Neural cell (in vitro differentiated cells): ENCODE measurements around the gene RAB40C. TPM values are rescaled to one million over a fixed set of nuclear protein-coding genes. Genes with fewer than 3 reads are reported as not detected.

ENCODE experiments used
- H2AFZ ChIP-seq: fragments of 200-600, 300-800 bp; sonication (generic), shearing (Covaris generic); 2 replicates; pipeline ENCODE4 v1.6.0; 2014; ENCODE audit warnings: low read depth, mild to moderate bottlenecking, antibody characterized with exemption, low read length, moderate library complexity
- H3F3A ChIP-seq: fragments of 200-600 bp; shearing (Covaris generic); 2 replicates; pipeline ENCODE4 v1.6.1; 2016; ENCODE audit warnings: mild to moderate bottlenecking, moderate library complexity, mixed read lengths, antibody characterized with exemption, low read length; ENCODE audit not compliant: insufficient read depth, poor library complexity, severe bottlenecking
- H3K27ac ChIP-seq: fragments of 200-600, 300-800 bp; sonication (generic), shearing (Covaris generic); 2 replicates; pipeline ENCODE4 v1.5.1; 2014; ENCODE audit warnings: mild to moderate bottlenecking, low read length, moderate library complexity
- H3K27me3 ChIP-seq: fragments of 300-800, 200-600 bp; sonication (generic), shearing (Covaris generic); 2 replicates; pipeline ENCODE4 v1.6.0; 2014; ENCODE audit warnings: mild to moderate bottlenecking, low read depth, low read length, moderate library complexity; ENCODE audit not compliant: insufficient read depth
- H3K36me3 ChIP-seq: fragments of 300-800, 200-600 bp; sonication (generic), shearing (Covaris generic); 2 replicates; pipeline ENCODE4 v1.5.1; 2014; ENCODE audit warnings: mild to moderate bottlenecking, antibody characterized with exemption, low read length, moderate library complexity; ENCODE audit not compliant: insufficient read depth
- H3K4me2 ChIP-seq: fragments of 300-800, 200-600 bp; sonication (generic), shearing (Covaris generic); 2 replicates; pipeline ENCODE4 v1.6.0; 2014; ENCODE audit warnings: mild to moderate bottlenecking, low read length
- H3K4me3 ChIP-seq: fragments of 300-800, 200-600 bp; sonication (generic), shearing (Covaris generic); 2 replicates; pipeline ENCODE4 v1.5.1; 2014; ENCODE audit warnings: mild to moderate bottlenecking, low read length, moderate library complexity
- H3K79me2 ChIP-seq: fragments of 200-600 bp; shearing (Covaris generic); replicated peaks from 2 replicates; pipeline ENCODE4 v1.6.0; 2014; ENCODE audit warnings: mild to moderate bottlenecking, low read length, moderate library complexity; ENCODE audit not compliant: insufficient read depth
- H3K9ac ChIP-seq: fragments of 300-800, 200-600 bp; sonication (generic), shearing (Covaris generic); 2 replicates; pipeline ENCODE4 v1.6.1; 2016; ENCODE audit warnings: mild to moderate bottlenecking, low read length, mixed read lengths
- H3K9me2 ChIP-seq: fragments of 200-600 bp; shearing (Covaris generic); 2 replicates; pipeline ENCODE4 v1.6.1; 2016; ENCODE audit warnings: mild to moderate bottlenecking, low read length, mixed read lengths; ENCODE audit not compliant: insufficient read depth
- H3K9me3 ChIP-seq: fragments of 200-600, 300-800 bp; sonication (generic), shearing (Covaris generic); 2 replicates; pipeline ENCODE4 v1.6.1; 2016; ENCODE audit warnings: mild to moderate bottlenecking, mixed run types, low read length, moderate library complexity, mixed read lengths
- H4K20me1 ChIP-seq: fragments of 200-600 bp; shearing (Covaris generic); 2 replicates; pipeline ENCODE4 v1.6.1; 2016; ENCODE audit warnings: mild to moderate bottlenecking, mixed run types; ENCODE audit not compliant: insufficient read depth
- CTCF ChIP-seq: fragments of 450-650 bp; IDR thresholded peaks from 2 replicates; pipeline ENCODE4 v1.5.1; 2014; ENCODE audit warnings: antibody characterized with exemption, mild to moderate bottlenecking, moderate library complexity; ENCODE audit not compliant: poor library complexity, severe bottlenecking
- EP300 ChIP-seq: fragments of 450-650 bp; conservative IDR thresholded peaks from 2 replicates; pipeline ENCODE4 v1.6.1; 2014; ENCODE audit warnings: antibody characterized with exemption, mild to moderate bottlenecking, moderate library complexity; ENCODE audit not compliant: poor library complexity, severe bottlenecking
- EZH2 ChIP-seq: fragments of 200-600, 300-800 bp; shearing (Covaris generic), sonication (generic); IDR thresholded peaks from 2 replicates; pipeline ENCODE4 v1.6.1; 2014; ENCODE audit warnings: antibody characterized with exemption, low read length, borderline replicate concordance, mild to moderate bottlenecking; ENCODE audit not compliant: insufficient read depth, poor library complexity, severe bottlenecking
- MXI1 ChIP-seq: fragments of 450-650 bp; conservative IDR thresholded peaks from 2 replicates; pipeline ENCODE4 v1.6.1; 2014; ENCODE audit warnings: antibody characterized with exemption, mild to moderate bottlenecking; ENCODE audit not compliant: poor library complexity, severe bottlenecking
- POLR2AphosphoS5 ChIP-seq: IDR thresholded peaks from 2 replicates; pipeline ENCODE4 v1.6.1; 2012
- RAD21 ChIP-seq: fragments of 450-650 bp; conservative IDR thresholded peaks from 2 replicates; pipeline ENCODE4 v1.6.1; 2014; ENCODE audit warnings: antibody characterized with exemption, mild to moderate bottlenecking, moderate library complexity
- REST ChIP-seq: IDR thresholded peaks from 2 replicates; pipeline ENCODE4 v1.6.1; 2012; ENCODE audit warnings: borderline replicate concordance
- SMC3 ChIP-seq: fragments of 450-650 bp; conservative IDR thresholded peaks from 2 replicates; pipeline ENCODE4 v1.6.1; 2014; ENCODE audit warnings: antibody characterized with exemption, mild to moderate bottlenecking, moderate library complexity; ENCODE audit not compliant: poor library complexity
- TAF1 ChIP-seq: IDR thresholded peaks from 2 replicates; pipeline ENCODE4 v1.6.1; 2012; ENCODE audit warnings: low read depth
- polyA plus RNA-seq: library from polyadenylated mRNA; depleted of rRNA; stranded (reverse); fragments of >200 nt; gene quantifications from 2 replicates; pipeline ENCODE4 v1.2.3, GENCODE V29; 2014

RAB40C gene
- polyA plus RNA-seq, 1 donor from 2014 or later: 40.7 TPM

- H3K27me3 ChIP-seq: no peaks in the 10 kb centered on the region
- no peak for TF ChIP-seq TAF1
- H2AFZ ChIP-seq: no peak overlapping the region
- H3K4me2 ChIP-seq: no peak overlapping the region
- H3K9me3 ChIP-seq: no peaks in the 10 kb centered on the region
- H3F3A ChIP-seq: no peaks in the 10 kb centered on the region
- no peaks in the 10 kb centered on the region for H3K79me2 ChIP-seq
- H3K9me2 ChIP-seq: no peaks in the 10 kb centered on the region
- H3K27ac ChIP-seq: no peak overlapping the region
- H3K9ac ChIP-seq: no peak overlapping the region
- H4K20me1 ChIP-seq: no peaks in the 10 kb centered on the region
- no peak overlapping the region for H3K4me3 ChIP-seq
- H3K36me3 ChIP-seq: no peaks in the 10 kb centered on the region
Observed at GRCh38 chr16:626787-627453, 37.1 kb downstream of the RAB40C start.

- Histone ChIP-seq H3K27me3 (no peaks in the 10 kb centered on the region), H3K4me3 (no peak overlapping the region), H3F3A (no peaks in the 10 kb centered on the region), H3K27ac (no peak overlapping the region), H4K20me1 (no peaks in the 10 kb centered on the region), H3K79me2 (no peaks in the 10 kb centered on the region), H3K9me3 (no peaks in the 10 kb centered on the region), H3K4me2 (no peak overlapping the region), H3K9me2 (no peaks in the 10 kb centered on the region), H2AFZ (no peak overlapping the region), H3K36me3 (no peaks in the 10 kb centered on the region), H3K9ac (no peak overlapping the region)
- TF ChIP-seq REST: no peak
- TF ChIP-seq EP300: no peak
- TF ChIP-seq SMC3: no peak
- TF ChIP-seq RAD21: no peak
- no peak for TF ChIP-seq MXI1
- no peak for TF ChIP-seq CTCF
- TF ChIP-seq EZH2: no peak
- TF ChIP-seq POLR2AphosphoS5: no peak
- no peak for TF ChIP-seq TAF1
Observed at GRCh38 chr16:627454-628239, 37.8 kb downstream of the RAB40C start.
